HCT116 (cell line): Measurements from ENCODE around the gene MAML3. TPM values are rescaled to one million over a fixed set of nuclear protein-coding genes. Genes with fewer than 3 reads are reported as not detected.

Experiments used
- ATAC-seq: fragments of 200-7000 bp; cut with Tn5 transposase; 2 replicates; pipeline ENCODE4 v1.9.1; 2020; ENCODE audit warnings: mild to moderate bottlenecking, moderate library complexity
- BruUV-seq: library from RNA; stranded (reverse); fragments of 400-500 nt; replicated peaks from 2 replicates; lab custom pipeline; 2021; lab: Mats Ljungman, UMichigan
- CTCF ChIA-PET: fragments of 300-600 bp; sonication (Branson Sonifier 250); formaldehyde crosslinking; loops from one replicate; lab custom pipeline; 2021; ENCODE audit warnings: antibody characterized with exemption; lab: Charles Lee
- POLR2A ChIA-PET: fragments of 300-600, 350-600 bp; sonication (Branson Sonifier 250); formaldehyde crosslinking; loops from one replicate; lab custom pipeline; 2021; ENCODE audit warnings: antibody characterized with exemption; lab: Charles Lee
- RAD21 ChIA-PET, 2 experiments: fragments of 300-600 bp; sonication (Branson Sonifier 250); formaldehyde crosslinking; loops; one replicate each; lab custom pipeline; 2023; ENCODE audit warnings: low total read pairs in 2 of 2; ENCODE audit not compliant: uncharacterized antibody in 2 of 2, unreplicated experiment in 2 of 2, low non-redundant PET in 1 of 2; lab: Charles Lee
- DNase-seq: peaks from one replicate; pipeline ENCODE4 v3.0.0-alpha.2; 2010; ENCODE audit warnings: low read depth, low spot score
- H2AFZ ChIP-seq: fragments of 200-600 bp; shearing (Covaris generic), sonication (generic); 2 replicates; pipeline ENCODE4 v1.6.1; 2017; ENCODE audit warnings: low read depth, mixed run types, mixed read lengths, antibody characterized with exemption, low read length; ENCODE audit not compliant: poor library complexity, severe bottlenecking
- H3K27ac ChIP-seq: 2 replicates; pipeline ENCODE4 v1.5.1; 2012; ENCODE audit warnings: low read depth, low read length
- H3K27me3 ChIP-seq: fragments of 200-600 bp; sonication (generic); 2 replicates; pipeline ENCODE4 v1.6.1; 2016; ENCODE audit warnings: mixed run types, low read length, mixed read lengths; ENCODE audit not compliant: insufficient read depth
- H3K36me3 ChIP-seq, 2 experiments: fragments of 200-500 bp in 1 of 2; fragments of 200-600 bp in 1 of 2; sonication (Bioruptor generic) in 1 of 2; sonication (generic) in 1 of 2; 2 replicates each; pipeline versions ENCODE4 v1.5.1 to v1.6.1; 2014 to 2016; ENCODE audit warnings: low read length in 2 of 2, inconsistent platforms in 1 of 2, mixed read lengths in 1 of 2, mixed run types in 1 of 2; ENCODE audit not compliant: insufficient read depth in 2 of 2, control insufficient read depth in 1 of 2
- H3K4me1 ChIP-seq, 2 experiments: fragments of 200-600 bp in 1 of 2; sonication (generic) in 1 of 2; 2 replicates each; pipeline versions ENCODE4 v1.5.1 to v1.6.1; 2012 to 2017; ENCODE audit warnings: low read length in 2 of 2, inconsistent platforms in 1 of 2, mild to moderate bottlenecking in 1 of 2, mixed read lengths in 1 of 2, mixed run types in 1 of 2, moderate library complexity in 1 of 2; ENCODE audit not compliant: insufficient read depth in 2 of 2, control insufficient read depth in 1 of 2
- H3K4me2 ChIP-seq: fragments of 200-600 bp; sonication (generic); 2 replicates; pipeline ENCODE4 v1.6.1; 2017; ENCODE audit warnings: mixed run types, low read length, mixed read lengths
- H3K4me3 ChIP-seq, 2 experiments: fragments of 200-600 bp in 1 of 2; sonication (generic) in 1 of 2; replicated peaks in 1 of 2; 2 replicates each; pipeline ENCODE4 v1.5.1; 2011 to 2016; ENCODE audit warnings: low read length in 2 of 2, control low read depth in 1 of 2, low read depth in 1 of 2, mild to moderate bottlenecking in 1 of 2, mixed read lengths in 1 of 2, mixed run types in 1 of 2
- H3K79me2 ChIP-seq: fragments of 200-600 bp; sonication (generic); 2 replicates; pipeline ENCODE4 v1.6.1; 2017; ENCODE audit warnings: mild to moderate bottlenecking, mixed run types, low read length, moderate library complexity, mixed read lengths; ENCODE audit not compliant: insufficient read depth
- H3K9ac ChIP-seq: fragments of 200-600 bp; sonication (generic); 2 replicates; pipeline ENCODE4 v1.6.1; 2016; ENCODE audit warnings: low read length, mixed read lengths
- H3K9me2 ChIP-seq: fragments of 200-600 bp; sonication (generic), shearing (Covaris generic); 2 replicates; pipeline ENCODE4 v1.6.1; 2017; ENCODE audit warnings: mixed run types, mild to moderate bottlenecking, moderate library complexity; ENCODE audit not compliant: insufficient read depth
- H3K9me3 ChIP-seq, 2 experiments: fragments of 200-500 bp in 1 of 2; fragments of 200-600 bp in 1 of 2; sonication (Bioruptor generic) in 1 of 2; sonication (generic) in 1 of 2; 2 replicates each; pipeline ENCODE4 v1.6.1; 2014 to 2017; ENCODE audit warnings: low read length in 2 of 2, mixed read lengths in 2 of 2, inconsistent platforms in 1 of 2, low read depth in 1 of 2, mild to moderate bottlenecking in 1 of 2, mixed run types in 1 of 2, moderate library complexity in 1 of 2; ENCODE audit not compliant: control insufficient read depth in 1 of 2, insufficient read depth in 1 of 2
- H4K20me1 ChIP-seq: fragments of 200-600 bp; sonication (generic), shearing (Covaris generic); 2 replicates; pipeline ENCODE4 v1.6.1; 2017; ENCODE audit warnings: mixed run types, mild to moderate bottlenecking, moderate library complexity; ENCODE audit not compliant: insufficient read depth
- CBX3 ChIP-seq: IDR thresholded peaks from 2 replicates; pipeline ENCODE4 v1.6.1; 2012; ENCODE audit warnings: low read depth
- CTCF ChIP-seq, 3 experiments: fragments of 200-600 bp in 1 of 3; sonication (generic) in 1 of 3; IDR thresholded peaks in 2 of 3; conservative IDR thresholded peaks in 1 of 3; 2 replicates each; pipeline ENCODE4 v1.5.1; 2012 to 2017; ENCODE audit warnings: low read depth in 2 of 3, low read length in 2 of 3, antibody characterized with exemption in 1 of 3, borderline replicate concordance in 1 of 3, control low read depth in 1 of 3, mild to moderate bottlenecking in 1 of 3, mixed read lengths in 1 of 3, mixed run types in 1 of 3, moderate library complexity in 1 of 3; ENCODE audit not compliant: insufficient read depth in 1 of 3
- ELF1 ChIP-seq: IDR thresholded peaks from 2 replicates; pipeline ENCODE4 v1.6.1; 2012; ENCODE audit warnings: low read depth, borderline replicate concordance
- POLR2A ChIP-seq: IDR thresholded peaks from 2 replicates; pipeline ENCODE4 v1.7.0; 2011; ENCODE audit warnings: borderline replicate concordance; ENCODE audit not compliant: insufficient read depth, insufficient read length; ENCODE audit errors: extremely low read depth
- POLR2AphosphoS5 ChIP-seq: IDR thresholded peaks from 2 replicates; pipeline ENCODE4 v1.6.1; 2011; ENCODE audit warnings: mild to moderate bottlenecking, low read depth, low read length, moderate library complexity
- YY1 ChIP-seq: IDR thresholded peaks from 2 replicates; pipeline ENCODE4 v1.6.1; 2011; ENCODE audit warnings: low read length, low read depth, moderate library complexity, mild to moderate bottlenecking; ENCODE audit not compliant: insufficient replicate concordance; ENCODE audit errors: extremely low read depth
- ZFX ChIP-seq: fragments of 450-650 bp; IDR thresholded peaks from 2 replicates; pipeline ENCODE4 v1.6.1; 2017
- intact Hi-C: fragments of 100-400 bp; cut with micrococcal nuclease; formaldehyde crosslinking; loops from 2 replicates; pipeline ENCODE4 v1.10.0; 2022
- total RNA-seq: library from RNA; stranded (reverse); gene quantifications from one replicate; pipeline ENCODE4 v1.2.1, GENCODE V29; 2021; ENCODE audit not compliant: unreplicated experiment

Gene MAML3
- total RNA-seq, 1 experiment from 2014 or later: 3.1 TPM

GRCh38 chr4:140085881-140086280 lies 68.1 kb downstream of the MAML3 start:
- H3K4me3 ChIP-seq: no peak overlapping the region
- intact Hi-C loops: no loop called here
- H3K79me2 ChIP-seq: no peaks in the 10 kb centered on the region
- ATAC-seq (no peak), DNase-seq (no peak)
- H3K9me2 ChIP-seq: no peaks in the 10 kb centered on the region
- no peak overlapping the region for H3K4me2 ChIP-seq
- no peaks in the 10 kb centered on the region for H4K20me1 ChIP-seq
- H3K27me3 ChIP-seq: no peaks in the 10 kb centered on the region
- TF ChIP-seq ZFX (no peak), YY1 (no peak), ELF1 (no peak), POLR2AphosphoS5 (no peak), CTCF (IDR thresholded peaks at IDR 0.05 in 2 of 3, conservative IDR thresholded peaks at IDR 0.05 in 1 of 3; ENCODE audit: borderline replicate concordance in 1 of 3, insufficient read depth in 1 of 3, low read depth in 2 of 3, low read length in 2 of 3) (no peak), POLR2A (no peak), CBX3 (no peak)
- ChIA-PET RAD21 (interaction anchor here in 1 of 2 experiments (0.5 kb wide), 1 partner anchor 12 kb away, joined by 3 read pairs; no protein-coding TSS in a partner anchor), CTCF (no interaction called here), POLR2A (no interaction called here)
- H2AFZ ChIP-seq: no peak overlapping the region
- no peak overlapping the region for H3K9ac ChIP-seq
- H3K4me1 ChIP-seq: peaks cover 19 to 31% of the 10 kb centered on the region in 2 experiments
- no peaks in the 10 kb centered on the region for H3K9me3 ChIP-seq
- BruUV-seq: no TSS peak
- H3K27ac ChIP-seq: no peak overlapping the region
- no peaks in the 10 kb centered on the region for H3K36me3 ChIP-seq
